ENCODE results near the gene STRN3.

DNA sequence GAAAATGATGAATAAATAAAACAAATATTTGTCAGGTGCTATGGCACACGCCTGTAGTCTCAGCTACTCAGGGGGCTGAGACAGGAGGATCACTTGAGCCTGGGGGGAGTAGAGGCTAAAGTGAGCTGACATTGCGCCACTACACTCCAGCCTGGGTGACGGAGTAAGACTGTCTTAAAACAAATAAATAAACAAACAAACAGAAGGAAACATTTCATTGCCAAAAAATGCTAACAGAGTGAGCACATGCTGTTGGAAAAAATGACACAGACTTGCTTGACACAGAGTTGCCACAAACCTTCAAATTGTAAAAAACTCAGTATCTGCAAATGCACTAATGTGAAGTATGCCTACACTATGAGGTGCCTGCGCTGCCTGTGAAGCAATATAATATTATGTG, 51.6 kb downstream of the STRN3 start:
- TF ChIP-seq, protein P1, sequence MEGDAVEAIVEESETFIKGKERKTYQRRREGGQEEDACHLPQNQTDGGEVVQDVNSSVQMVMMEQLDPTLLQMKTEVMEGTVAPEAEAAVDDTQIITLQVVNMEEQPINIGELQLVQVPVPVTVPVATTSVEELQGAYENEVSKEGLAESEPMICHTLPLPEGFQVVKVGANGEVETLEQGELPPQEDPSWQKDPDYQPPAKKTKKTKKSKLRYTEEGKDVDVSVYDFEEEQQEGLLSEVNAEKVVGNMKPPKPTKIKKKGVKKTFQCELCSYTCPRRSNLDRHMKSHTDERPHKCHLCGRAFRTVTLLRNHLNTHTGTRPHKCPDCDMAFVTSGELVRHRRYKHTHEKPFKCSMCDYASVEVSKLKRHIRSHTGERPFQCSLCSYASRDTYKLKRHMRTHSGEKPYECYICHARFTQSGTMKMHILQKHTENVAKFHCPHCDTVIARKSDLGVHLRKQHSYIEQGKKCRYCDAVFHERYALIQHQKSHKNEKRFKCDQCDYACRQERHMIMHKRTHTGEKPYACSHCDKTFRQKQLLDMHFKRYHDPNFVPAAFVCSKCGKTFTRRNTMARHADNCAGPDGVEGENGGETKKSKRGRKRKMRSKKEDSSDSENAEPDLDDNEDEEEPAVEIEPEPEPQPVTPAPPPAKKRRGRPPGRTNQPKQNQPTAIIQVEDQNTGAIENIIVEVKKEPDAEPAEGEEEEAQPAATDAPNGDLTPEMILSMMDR (IDR thresholded peaks at IDR 0.05) = no peak
- no peak for TF ChIP-seq POLR2A (IDR thresholded peaks at IDR 0.05)

Data from right lobe of liver (tissue), 4 donors.